GM21367 (cell line): Measurements from ENCODE around the gene TANGO2.

Source experiments
- ATAC-seq: cut with Tn5 transposase; IDR thresholded peaks from one replicate; pipeline ENCODE4 v1.9.1; 2021; ENCODE audit not compliant: unreplicated experiment

The TANGO2 gene

DNA sequence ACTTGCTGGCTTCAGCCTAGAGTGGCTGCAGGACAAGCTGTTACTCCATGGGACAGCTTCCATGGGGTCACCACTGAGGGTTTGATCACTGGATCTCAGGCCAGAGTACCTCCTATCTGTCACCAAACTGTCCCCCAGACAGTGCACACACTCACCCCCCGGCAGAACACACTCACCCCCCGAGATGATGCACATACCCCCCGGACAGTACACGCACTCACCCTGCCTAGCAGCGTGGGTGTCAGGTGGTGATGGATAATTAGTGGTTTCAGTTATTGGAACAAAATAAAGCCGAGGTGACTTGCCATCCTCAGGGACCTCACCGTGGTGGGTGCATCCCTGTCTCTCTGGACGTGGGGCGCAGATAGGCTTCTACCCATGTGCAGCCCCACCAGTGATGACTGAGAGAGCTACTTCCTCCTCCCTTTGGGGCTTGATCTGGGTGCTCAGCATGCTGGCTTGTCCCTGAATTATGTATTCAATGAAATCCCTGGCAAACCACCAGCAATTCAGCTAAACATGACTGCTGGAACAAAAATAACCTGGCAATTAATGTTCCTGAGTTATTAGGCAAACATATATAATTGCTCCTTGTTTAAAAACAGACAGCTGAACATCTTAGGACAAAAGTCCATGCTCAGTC lies 18.9 kb downstream of the TANGO2 start:
- ATAC-seq, result no peak

DNA sequence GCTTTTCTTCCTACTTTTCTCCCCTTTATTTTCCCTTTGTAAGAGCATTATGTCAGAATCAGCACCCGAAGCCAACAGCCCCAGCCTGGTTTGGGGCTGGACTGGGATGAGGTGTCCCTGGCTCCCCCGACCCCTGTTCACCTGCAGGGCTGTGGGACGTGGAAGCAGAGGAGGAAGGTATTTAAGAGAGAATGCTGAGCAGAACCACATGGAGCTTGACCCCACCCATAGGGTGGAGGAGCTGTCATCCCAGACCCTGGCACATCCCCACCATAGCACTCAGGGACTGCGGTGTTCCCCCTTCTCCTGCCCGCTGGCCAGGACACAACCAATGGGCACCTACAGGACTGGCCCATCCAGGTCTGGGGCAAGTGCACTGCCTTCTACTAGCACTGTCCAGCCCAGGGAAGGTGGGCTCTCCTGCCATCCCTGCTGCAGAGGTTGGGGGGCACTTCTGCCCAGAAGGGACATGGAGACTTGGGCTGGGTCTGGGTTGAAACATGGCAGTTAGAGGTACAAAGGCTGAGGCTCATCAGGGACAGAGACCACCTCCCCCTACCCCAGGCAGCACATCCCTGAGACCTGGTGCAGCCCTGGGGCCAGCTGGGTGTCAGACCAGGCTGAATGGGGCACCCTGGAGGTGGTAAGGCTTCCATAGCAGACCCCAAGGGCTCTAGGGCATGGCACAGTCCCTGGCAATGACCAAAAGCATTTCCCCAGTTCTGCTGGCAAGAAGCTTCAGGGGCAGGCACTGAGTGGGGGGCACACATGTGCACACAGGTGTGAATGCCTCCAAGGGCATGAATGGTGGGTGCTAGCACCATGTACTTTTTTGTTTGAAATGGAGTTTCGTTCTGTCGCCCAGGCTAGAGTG lies 19.7 kb downstream of the TANGO2 start:
- ATAC-seq, result no peak

GRCh38 chr22:20043057-20043996 lies 22.4 kb downstream of the TANGO2 start:
- ATAC-seq, result no peak

DNA sequence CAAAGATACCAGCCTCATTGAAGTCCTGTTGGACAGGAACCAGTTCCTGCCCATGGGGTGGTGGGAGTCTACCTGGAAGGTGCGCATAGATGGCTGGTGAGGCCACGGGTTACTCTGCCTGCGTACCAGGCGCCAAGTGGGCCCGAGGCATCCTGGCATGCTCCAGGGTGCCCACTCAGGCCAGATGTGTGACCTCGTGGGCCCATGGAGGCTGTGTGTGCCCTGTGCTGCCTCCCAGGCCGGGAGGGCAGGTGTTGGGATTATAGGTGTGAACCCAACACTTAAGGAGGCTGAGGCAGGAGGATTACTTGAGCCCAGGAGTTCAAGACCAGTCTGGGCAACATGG lies 23.1 kb downstream of the TANGO2 start:
- no peak for ATAC-seq

DNA sequence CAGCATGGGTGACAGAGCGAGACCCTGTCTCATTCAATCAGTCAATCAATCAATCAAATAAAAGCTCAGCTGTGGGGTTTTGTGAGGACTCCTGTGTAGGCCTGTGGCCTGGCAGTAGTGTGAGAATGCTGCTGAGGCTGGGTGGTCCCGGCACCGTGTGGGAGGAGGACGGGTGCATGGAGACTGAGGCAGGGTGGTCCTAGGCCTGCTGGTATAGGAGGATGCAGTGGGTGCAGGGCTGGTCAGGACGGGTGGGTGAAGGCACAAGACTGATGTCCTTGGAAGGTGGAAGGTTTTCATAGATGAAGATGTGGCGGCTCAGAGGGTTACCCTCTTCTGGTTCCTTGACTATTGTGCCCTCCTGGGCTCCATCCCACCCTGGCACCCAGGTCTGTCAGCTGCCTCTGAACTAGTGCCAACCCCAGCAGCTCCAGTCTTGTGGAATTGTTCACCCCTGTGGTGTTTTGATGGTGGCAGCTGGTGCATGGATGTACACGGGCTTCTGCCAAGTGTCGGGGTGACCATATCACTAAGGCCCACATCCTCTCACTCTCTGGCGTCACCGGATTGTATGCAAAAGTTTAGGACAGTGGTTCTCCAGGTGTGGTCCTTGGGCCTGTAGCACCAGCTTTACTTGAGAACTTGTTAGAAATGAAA lies 23.7 kb downstream of the TANGO2 start:
- no peak for ATAC-seq

- no peak for ATAC-seq
These were observed 25.8 kb downstream of the TANGO2 start for GRCh38 chr22:20046730-20047129.

GRCh38 chr22:20051927-20052308 lies 31.0 kb downstream of the TANGO2 start:
- no peak for ATAC-seq

DNA sequence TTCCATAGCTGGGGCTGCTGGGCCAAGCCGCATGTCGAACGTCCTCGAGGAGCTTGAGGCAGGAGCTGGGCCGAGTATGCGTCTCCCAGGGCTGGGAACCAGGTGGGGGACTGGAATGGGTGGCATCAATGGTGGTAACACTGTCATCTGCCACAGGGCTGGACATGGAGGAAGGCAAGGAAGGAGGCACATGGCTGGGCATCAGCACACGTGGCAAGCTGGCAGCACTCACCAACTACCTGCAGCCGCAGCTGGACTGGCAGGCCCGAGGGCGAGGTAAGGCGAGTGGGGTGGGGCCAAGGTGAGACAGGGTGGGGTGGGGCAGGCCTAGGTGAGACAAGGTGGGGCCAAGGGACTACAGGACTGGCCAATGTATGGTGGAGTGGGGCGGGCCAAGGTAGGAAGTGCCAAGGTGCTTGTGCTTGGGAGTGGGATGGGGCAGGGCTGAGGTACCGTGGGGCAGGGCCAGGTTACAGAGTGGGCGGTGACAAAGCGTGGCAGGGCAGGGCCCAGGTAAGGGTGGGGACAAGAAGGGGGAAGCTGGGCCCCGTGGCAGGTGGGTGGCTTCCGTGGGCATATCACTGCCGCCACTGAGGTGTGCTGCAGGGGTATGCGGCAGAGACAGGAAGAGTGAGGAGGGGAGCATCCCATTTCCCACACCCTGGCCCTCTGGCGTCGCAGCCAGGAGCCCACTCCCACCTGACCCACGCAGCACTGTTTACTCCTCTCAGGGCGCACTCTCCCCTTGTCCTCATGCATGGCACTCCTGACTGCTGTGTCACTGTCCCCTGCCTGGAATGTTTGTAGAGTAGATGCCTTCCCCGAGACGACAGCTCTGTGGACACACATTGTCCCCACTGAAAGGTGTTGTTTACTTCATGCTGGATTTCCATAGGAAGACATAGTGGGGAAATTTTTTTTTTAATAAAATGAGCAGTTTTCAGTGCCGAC lies 31.7 kb downstream of the TANGO2 start:
- no peak for ATAC-seq

DNA sequence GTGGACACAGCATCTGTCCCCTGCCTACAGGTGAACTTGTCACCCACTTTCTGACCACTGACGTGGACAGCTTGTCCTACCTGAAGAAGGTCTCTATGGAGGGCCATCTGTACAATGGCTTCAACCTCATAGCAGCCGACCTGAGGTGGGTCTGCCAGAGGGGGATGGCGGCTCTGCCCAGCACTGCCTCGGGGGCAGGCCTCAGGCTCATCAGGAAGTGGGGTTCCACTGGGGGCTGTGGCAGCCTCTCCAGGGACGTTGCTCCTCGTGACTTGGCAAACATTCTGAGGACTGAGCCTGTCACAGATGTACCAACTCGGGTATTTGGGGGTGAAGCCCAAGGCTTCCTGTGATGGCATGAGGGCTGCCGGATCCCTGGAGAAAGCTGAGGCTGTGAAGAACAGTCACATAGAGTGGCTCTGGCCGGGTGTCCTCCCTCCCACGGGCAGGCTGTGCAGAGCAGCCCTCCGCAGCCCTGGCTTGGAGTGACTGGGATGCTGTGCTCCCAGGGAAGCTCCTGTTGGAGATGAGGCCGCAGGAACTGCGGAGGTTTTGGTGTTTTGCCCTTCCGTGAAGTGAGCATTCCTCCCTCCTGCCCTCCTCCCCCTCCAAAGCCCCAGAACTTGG lies 32.6 kb downstream of the TANGO2 start:
- no peak for ATAC-seq

DNA sequence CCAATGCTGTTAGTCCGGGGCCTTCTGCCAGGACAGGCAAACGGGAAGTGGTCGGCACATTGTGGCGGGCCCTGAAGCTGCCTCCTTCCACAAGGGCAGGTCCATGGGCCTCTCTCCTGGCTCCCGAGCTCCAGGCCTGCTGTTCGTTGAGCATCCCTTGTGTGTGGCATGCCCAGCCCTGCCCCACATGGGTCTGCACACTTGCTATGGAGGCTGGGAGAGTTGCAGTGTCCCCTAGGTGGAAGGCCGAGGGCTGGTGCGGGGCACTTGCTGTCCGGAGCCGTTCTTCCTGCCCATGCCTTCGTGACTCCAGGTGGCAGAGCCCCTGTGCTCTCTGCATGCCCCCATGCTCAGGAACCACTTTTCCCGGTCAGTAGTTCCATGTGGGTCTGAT lies 33.1 kb downstream of the TANGO2 start:
- no peak for ATAC-seq

DNA sequence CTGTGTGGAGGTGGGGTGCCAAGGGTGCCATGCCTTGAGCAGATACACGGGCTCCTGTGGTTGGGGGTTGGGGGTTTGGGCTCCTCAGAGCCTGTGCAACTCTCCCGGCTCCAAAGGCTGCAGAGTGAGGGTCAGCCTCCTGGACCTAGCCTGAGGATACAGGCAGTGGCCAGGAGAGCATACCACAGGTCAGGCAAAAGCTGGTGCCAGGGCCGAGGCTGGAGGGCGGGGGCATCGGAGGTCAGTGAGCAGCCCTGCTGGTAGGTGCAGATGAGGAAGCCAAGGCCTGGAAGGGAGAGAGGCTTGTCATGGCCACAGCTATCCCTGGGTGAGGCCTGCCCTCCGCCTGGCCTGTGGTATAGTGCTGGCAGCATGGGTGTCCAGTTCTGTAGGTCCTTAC lies 33.6 kb downstream of the TANGO2 start:
- no peak for ATAC-seq

DNA sequence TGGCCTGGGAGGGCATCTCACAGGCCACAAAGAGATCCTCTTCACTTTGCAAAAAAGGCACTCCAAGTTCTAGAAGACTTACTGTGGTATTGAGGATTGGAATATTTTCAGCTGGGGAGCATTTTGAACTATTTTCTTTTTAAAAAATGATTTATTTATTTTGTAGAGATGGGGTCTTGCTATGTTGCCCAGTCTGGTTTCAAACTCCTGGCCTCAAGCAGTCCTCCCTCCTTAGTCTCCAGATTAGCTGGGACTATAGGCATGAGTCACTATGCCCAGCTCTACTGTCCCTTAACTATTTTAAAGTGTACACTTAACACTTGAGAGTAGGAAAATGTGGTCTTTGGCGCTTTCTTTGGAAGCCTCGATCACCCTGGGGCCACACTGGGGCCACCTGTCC lies 34.2 kb downstream of the TANGO2 start:
- no peak for ATAC-seq

GRCh38 chr22:20055654-20056053 lies 34.7 kb downstream of the TANGO2 start:
- ATAC-seq, result no peak

DNA sequence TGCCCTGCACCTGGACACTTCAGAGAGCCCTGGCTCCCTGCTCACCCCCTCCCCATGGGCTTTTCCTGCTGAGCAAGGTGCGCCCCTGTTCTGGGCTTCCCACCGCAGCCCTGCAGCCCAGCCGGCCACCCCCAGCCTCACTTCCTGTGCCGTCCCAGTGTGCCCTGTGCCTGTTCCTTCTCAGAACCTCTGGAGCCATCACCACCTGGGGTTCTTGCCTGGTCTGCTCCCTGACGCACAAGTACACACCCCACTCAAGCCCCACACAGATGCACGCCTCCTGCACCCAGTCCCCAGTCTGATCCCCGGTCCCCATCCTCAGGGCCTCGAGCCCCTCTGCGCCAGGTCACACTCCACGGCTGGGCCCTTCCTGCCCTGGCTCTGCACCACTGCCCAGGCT lies 35.3 kb downstream of the TANGO2 start:
- no peak for ATAC-seq

DNA sequence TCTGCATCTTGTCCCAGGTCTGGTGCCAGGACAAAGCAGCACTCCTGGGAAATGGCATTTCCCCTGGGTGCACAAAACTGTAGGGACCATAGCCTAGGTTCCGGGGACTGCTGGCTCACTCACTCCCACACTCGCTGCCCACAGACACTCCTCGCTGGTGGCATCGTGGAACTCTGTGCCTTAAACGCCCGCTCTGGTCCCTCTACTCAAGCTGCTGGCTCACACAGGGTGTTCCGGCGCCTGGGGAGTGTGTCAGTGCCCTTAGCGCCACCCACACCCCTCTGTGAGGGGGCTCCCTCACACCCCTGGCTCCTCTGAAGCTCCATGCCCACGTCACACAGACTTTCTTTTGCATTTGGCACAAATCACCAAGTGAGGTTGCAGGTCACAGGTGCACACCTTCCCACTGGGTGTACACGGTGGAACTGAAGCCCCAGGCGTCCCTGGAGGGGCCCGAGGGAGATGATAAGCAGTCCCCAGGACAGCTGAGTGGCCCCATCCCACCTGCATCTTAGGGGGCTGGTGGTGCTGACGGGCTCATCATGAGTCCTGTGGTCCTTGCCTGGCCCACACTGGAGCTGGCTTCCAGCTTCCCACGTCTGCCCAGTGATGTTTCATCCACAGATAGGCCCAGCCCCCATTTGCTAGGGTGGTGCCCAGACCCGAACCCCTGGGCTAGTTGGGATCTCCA lies 35.9 kb downstream of the TANGO2 start:
- ATAC-seq, result no peak

DNA sequence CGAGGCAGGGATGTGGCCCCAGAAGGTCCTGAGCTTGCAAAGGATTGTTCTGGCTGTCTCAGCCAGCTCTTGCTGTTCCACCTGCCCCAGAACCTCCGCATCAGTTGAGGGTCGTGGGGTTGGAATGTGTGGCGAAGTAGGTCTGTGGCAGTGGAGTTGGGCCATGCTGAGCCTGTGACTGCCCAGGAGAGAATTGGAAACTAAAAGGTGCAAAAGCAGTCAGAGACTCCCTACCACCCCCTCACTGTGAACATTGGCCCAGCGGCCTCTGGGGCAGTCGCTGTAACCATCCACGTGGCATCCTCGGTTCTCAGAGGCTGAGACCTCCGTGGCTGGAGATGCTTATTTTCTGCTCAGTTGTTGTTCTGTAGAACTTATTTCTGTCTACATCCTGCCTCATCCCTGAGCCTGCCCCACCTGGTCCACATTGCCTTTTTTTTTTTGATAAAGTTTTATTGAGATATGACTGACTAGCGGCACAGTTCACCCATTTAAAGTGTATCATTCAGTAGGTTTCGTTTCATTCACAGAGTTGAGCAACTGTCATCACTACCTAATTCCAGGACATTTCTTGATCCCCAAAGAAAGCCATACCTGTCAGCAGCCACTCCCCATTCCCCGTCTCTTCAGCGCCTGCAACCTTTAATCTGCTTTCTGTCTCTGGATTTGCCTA lies 36.8 kb downstream of the TANGO2 start:
- no peak for ATAC-seq

GRCh38 chr22:20058989-20059770 lies 38.3 kb downstream of the TANGO2 start:
- ATAC-seq, result no peak
